ENCODE results near the gene IL4R. TPM values are rescaled to one million over a fixed set of nuclear protein-coding genes. Genes with fewer than 3 reads are reported as not detected.
"Not testable (repeated sequence)": the region's sequence is repeated elsewhere in the genome, so short reads cannot be mapped to it uniquely, and the experiment has no call there.

The IL4R gene
- polyA plus RNA-seq, 1 donor from 2014 or later: 0.07 TPM

GRCh38 chr16:27394516-27394915 is 80.7 kb downstream of the IL4R start:
- Histone ChIP-seq H4K20me1 (ENCODE audit: insufficient read depth) (no peaks in the 10 kb centered on the region), H3K9ac (ENCODE audit: low read length) (no peak overlapping the region), H3K9me3 (ENCODE audit: low read length) (peaks cover 9% of the 10 kb centered on the region), H2AFZ (ENCODE audit: low read depth, low read length) (no peak overlapping the region), H3K36me3 (ENCODE audit: insufficient read depth, low read length) (no peaks in the 10 kb centered on the region), H3K9me2 (ENCODE audit: insufficient read depth, low read length) (no peaks in the 10 kb centered on the region), H3K4me2 (ENCODE audit: low read length) (no peak overlapping the region), H3F3A (ENCODE audit: insufficient read depth, low read length, poor library complexity, severe bottlenecking) (no peaks in the 10 kb centered on the region), H3K27me3 (ENCODE audit: insufficient read depth, low read depth, low read length) (no peaks in the 10 kb centered on the region), H3K79me2 (replicated peaks; ENCODE audit: insufficient read depth, low read length) (no peaks in the 10 kb centered on the region), H3K4me3 (ENCODE audit: low read length) (no peak overlapping the region), H3K27ac (ENCODE audit: low read length) (no peak overlapping the region)
- TF ChIP-seq RAD21 (conservative IDR thresholded peaks at IDR 0.05) (no peak), CTCF (IDR thresholded peaks at IDR 0.05; ENCODE audit: poor library complexity, severe bottlenecking) (no peak), MXI1 (conservative IDR thresholded peaks at IDR 0.05; ENCODE audit: poor library complexity, severe bottlenecking) (no peak), TAF1 (IDR thresholded peaks at IDR 0.05; ENCODE audit: low read depth) (no peak), POLR2AphosphoS5 (IDR thresholded peaks at IDR 0.05) (no peak), EP300 (conservative IDR thresholded peaks at IDR 0.05; ENCODE audit: poor library complexity, severe bottlenecking) (no peak)

- not testable (repeated sequence) for H2AFZ ChIP-seq (ENCODE audit: low read depth, low read length); H3K9me2 ChIP-seq (ENCODE audit: insufficient read depth, low read length); H3F3A ChIP-seq (ENCODE audit: insufficient read depth, low read length, poor library complexity, severe bottlenecking); H4K20me1 ChIP-seq (ENCODE audit: insufficient read depth); H3K36me3 ChIP-seq (ENCODE audit: insufficient read depth, low read length); H3K9me3 ChIP-seq (ENCODE audit: low read length); H3K4me3 ChIP-seq (ENCODE audit: low read length); H3K4me2 ChIP-seq (ENCODE audit: low read length); H3K9ac ChIP-seq (ENCODE audit: low read length); H3K27ac ChIP-seq (ENCODE audit: low read length); H3K27me3 ChIP-seq (ENCODE audit: insufficient read depth, low read depth, low read length); H3K79me2 ChIP-seq (replicated peaks; ENCODE audit: insufficient read depth, low read length)
Observed at GRCh38 chr16:27398341-27398893, 84.6 kb downstream of the IL4R start.

GRCh38 chr16:27398894-27399853 is 85.4 kb downstream of the IL4R start:
- Histone ChIP-seq H3K79me2 (replicated peaks; ENCODE audit: insufficient read depth, low read length) (no peaks in the 10 kb centered on the region), H3K4me2 (ENCODE audit: low read length) (no peak overlapping the region), H3K9me2 (ENCODE audit: insufficient read depth, low read length) (no peaks in the 10 kb centered on the region), H3K4me3 (ENCODE audit: low read length) (no peak overlapping the region), H3K9ac (ENCODE audit: low read length) (no peak overlapping the region), H4K20me1 (ENCODE audit: insufficient read depth) (no peaks in the 10 kb centered on the region), H3K27ac (ENCODE audit: low read length) (no peak overlapping the region), H3F3A (ENCODE audit: insufficient read depth, low read length, poor library complexity, severe bottlenecking) (no peaks in the 10 kb centered on the region), H3K9me3 (ENCODE audit: low read length) (no peaks in the 10 kb centered on the region), H2AFZ (ENCODE audit: low read depth, low read length) (no peak overlapping the region), H3K27me3 (ENCODE audit: insufficient read depth, low read depth, low read length) (no peaks in the 10 kb centered on the region), H3K36me3 (ENCODE audit: insufficient read depth, low read length) (no peaks in the 10 kb centered on the region)
- no peak for TF ChIP-seq RAD21 (conservative IDR thresholded peaks at IDR 0.05)
- TF ChIP-seq POLR2AphosphoS5 (IDR thresholded peaks at IDR 0.05): no peak
- no peak for TF ChIP-seq EP300 (conservative IDR thresholded peaks at IDR 0.05; ENCODE audit: poor library complexity, severe bottlenecking)
- TF ChIP-seq EZH2 (IDR thresholded peaks at IDR 0.05; ENCODE audit: borderline replicate concordance, insufficient read depth, low read length, poor library complexity, severe bottlenecking): no peak
